ENCODE results near the gene YJU2.
"Not testable (repeated sequence)": the region's sequence is repeated elsewhere in the genome, so short reads cannot be mapped to it uniquely, and the experiment has no call there.

YJU2 gene

DNA sequence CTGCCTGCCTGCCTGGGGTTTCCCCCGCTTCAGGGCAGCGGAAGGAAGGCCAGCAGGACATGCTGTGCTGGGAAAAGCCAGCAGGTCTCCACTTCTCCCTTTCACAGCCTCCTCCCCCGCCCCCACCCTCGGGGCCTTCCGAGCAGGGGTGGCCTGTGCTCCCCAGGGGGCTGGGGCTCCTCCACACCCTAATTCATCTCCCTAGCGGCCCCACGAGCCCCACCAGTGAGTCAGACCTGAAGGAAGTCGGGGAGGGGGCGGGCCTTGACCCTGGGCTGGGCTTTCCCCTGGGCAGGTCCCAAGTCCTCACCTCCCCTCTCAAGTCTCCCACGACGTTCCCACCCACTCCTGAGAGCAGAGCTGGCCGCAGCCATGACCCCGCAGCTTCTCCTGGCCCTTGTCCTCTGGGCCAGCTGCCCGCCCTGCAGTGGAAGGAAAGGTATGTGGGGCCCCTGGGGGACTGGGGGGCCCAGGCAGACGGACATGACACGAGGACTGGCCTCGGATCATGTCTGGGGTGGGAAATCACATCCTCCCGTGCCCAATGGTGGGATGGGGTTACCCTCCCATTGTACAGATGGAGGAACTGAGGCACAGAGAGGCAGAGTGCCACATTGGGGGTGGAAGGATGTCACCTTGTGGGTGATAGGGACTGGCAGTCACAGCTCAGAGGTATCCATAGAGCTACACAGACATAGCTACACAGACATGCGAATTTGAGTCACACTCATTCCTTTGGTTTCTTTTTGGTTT is 17.5 kb upstream of the YJU2 start, which contains the start of gene EBI3:
Gene EBI3, plus strand, starts transcription at position 345 of the 753 bp plus-strand sequence. Its CDS starts 28 bp downstream, at position 373.
- no peak for DNase-seq

DNA sequence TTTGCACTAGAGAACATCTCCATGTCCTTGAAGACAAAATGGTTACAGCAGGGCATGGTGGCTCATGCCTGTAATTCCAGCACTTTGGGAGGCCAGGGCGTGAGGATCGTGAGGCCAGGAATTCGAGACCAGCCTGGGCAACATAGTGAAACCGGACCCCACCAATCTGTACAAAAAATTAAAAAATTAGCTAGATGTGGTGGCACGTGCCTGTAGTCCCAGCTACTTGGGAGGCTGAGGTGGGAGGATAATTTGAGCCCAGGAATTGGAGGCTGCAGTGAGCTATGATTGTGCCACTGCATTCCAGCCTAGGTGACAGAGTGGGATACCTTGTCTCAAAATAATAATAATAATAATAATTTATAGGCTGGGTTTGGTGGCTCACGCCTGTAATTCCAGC is 16.6 kb upstream of the YJU2 start:
- not testable (repeated sequence) for DNase-seq

GRCh38 chr19:4231521-4231920 is 15.4 kb upstream of the YJU2 start:
- DNase-seq, result not testable (repeated sequence)

DNA sequence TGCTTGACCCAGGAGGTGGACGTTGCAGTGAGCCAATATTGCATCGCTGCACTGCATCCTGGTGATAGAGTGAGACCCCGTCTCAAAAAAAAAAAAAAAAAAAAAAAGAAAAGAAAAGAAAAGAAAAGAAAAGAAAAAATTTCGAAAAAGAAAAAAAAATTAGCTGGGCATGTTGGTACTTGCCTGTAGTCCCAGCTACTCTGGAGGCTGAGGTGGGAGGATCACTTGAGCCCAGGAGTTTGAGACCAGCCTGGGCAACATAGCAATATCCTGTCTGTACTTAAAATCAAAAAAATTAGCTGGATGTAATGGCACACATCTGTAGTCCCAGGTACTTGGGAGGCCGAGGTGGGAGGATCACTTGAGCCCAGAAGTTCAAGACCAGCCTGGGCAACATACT is 14.7 kb upstream of the YJU2 start:
- DNase-seq, result not testable (repeated sequence)

GRCh38 chr19:4232614-4233281 is 14.1 kb upstream of the YJU2 start:
- DNase-seq, result no peak

- no peak for DNase-seq
These were observed 13.5 kb upstream of the YJU2 start for GRCh38 chr19:4233282-4233853.

DNA sequence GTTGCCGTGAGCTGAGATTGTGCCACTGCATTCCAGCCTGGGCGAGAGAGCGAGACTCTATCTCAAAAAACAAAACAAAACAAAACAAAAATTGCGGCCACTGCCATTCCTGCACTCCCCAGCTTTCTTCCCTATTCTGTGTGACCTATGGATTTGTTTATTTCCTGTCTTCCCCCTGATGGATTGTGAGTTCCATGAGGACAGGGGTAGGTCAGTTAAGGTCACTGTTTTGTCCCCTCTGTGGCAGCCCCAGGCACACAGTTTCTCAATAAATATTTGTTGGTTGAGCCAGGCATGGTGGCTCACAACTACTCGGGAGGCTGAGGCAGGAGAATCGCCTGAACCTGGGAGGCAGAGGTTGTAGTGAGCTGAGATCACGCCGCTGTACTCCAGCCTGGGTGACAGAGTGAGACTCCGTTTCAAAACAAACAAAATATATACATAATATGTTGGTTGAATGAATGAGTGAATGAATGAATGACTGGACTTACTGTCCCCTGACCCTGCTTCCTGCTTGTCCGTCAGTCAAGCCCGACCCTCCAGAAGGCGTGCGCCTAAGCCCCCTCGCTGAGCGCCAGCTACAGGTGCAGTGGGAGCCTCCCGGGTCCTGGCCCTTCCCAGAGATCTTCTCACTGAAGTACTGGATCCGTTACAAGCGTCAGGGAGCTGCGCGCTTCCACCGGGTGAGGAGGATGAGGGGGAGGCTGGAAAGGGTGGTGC is 12.6 kb upstream of the YJU2 start:
- no peak for DNase-seq

DNA sequence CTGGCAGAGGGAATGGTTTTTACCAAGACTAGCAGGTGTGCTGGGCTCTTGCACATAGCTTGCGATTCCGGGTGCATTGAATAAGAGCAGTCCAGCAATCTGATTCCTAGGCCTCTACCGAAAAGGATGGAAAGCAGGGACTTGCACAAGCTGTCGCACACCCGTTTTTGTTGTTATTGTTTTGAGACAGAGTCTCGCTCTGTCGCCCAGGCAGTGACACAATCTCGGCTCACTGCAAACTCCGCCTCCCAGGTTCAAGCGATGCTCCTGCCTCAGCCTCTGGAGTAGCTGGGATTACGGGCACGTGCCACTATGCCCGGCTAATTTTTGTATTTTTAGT is 12.0 kb upstream of the YJU2 start:
- no peak for DNase-seq

DNA sequence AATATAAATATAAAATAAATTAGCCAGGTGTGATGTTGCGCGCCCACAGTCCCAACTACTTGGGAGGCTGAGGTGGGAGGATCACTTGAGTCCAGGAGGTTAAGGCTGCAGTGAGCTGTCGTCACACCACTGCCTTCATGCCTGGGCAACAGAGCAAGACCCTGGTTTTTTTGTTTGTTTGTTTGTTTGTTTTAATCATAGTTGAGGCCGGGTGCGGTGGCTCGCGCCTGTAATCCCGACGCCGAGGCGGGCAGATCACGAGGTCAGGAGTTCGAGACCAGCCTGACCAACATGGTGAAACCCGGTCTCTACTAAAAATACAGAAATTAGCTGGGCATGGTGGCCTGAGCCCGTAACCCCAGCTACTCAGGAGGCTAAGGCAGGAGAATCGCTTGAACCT is 9.4 kb upstream of the YJU2 start:
- DNase-seq, result not testable (repeated sequence)

DNA sequence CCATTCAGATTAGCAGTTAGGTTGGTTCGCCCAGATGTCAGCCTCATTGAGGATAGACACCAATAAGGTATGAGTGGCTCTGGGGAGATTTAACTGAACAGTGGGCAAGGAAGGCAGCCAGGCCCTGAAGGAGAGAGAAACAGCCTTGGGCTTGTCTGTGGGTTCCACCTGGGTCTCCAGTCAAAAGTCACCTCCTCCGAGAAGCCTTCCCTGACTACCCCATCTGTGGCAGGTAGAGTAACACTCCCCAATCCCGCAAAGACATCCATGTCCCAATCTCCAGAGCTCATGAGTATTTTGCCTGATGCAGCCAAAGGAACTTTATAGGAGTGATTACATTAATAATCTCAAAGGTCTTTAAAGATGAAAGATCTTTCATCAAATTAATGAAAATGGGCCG is 8.0 kb upstream of the YJU2 start:
- no peak for DNase-seq

GRCh38 chr19:4241824-4242430 is 5.0 kb upstream of the YJU2 start:
- no peak for DNase-seq

GRCh38 chr19:4245938-4246337 is 942 bp upstream of the YJU2 start:
- DNase-seq, result not testable (repeated sequence)

- no peak for DNase-seq
These were observed 9.7 kb downstream of the YJU2 start for GRCh38 chr19:4256563-4256962.

- DNase-seq, result no peak
These were observed 10.1 kb downstream of the YJU2 start for GRCh38 chr19:4257025-4257424.

DNA sequence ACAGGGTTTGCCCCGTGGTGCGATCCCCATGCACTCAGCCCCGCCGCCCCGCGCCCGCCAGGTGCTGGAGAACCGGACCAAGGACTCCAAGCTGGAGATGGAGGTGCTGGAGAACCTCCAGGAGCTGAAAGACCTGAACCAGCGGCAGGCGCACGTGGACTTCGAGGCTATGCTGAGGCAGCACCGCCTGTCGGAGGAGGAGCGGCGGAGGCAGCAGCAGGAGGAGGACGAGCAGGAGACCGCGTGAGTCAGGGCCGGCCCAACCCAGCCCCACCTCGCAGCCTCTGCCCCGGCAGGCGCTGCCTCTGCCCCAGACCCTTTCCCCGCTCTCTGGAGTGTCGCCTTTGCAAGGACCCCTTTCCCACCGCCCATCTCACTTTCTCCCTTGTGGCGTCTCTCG is 11.3 kb downstream of the YJU2 start:
- DNase-seq, result no peak

DNA sequence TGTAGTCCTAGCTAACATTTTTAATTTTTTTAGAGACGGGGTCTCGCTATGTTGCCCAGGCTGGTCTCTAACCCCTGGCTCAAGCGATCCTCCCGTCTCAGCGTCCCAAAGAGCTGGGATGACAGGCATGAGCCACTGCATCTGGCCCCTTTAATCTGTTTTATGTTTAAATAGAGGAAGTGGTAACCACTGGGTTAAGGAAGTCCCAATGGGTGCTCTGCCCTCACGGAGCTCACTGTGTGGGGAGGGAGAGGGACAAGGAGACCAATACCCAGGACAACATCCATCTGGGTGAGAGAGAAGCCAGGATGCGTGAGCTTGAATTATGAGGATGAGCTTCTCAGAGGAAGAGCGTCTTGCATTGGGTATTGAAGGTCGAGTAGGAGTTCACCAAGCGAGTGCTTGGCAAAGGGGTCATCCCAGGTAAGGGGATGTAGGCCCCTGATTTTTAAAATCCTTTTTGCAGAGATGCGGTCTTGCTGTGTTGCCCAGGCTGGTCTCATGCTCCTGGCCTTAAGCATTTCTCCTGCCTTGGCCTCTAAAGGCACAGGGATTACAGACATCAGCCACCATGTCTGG is 13.8 kb downstream of the YJU2 start:
- DNase-seq, result no peak

GRCh38 chr19:4264812-4265211 is 17.9 kb downstream of the YJU2 start:
- no peak for DNase-seq

- no peak for DNase-seq
These were observed 19.5 kb downstream of the YJU2 start for GRCh38 chr19:4266253-4267000.

DNA sequence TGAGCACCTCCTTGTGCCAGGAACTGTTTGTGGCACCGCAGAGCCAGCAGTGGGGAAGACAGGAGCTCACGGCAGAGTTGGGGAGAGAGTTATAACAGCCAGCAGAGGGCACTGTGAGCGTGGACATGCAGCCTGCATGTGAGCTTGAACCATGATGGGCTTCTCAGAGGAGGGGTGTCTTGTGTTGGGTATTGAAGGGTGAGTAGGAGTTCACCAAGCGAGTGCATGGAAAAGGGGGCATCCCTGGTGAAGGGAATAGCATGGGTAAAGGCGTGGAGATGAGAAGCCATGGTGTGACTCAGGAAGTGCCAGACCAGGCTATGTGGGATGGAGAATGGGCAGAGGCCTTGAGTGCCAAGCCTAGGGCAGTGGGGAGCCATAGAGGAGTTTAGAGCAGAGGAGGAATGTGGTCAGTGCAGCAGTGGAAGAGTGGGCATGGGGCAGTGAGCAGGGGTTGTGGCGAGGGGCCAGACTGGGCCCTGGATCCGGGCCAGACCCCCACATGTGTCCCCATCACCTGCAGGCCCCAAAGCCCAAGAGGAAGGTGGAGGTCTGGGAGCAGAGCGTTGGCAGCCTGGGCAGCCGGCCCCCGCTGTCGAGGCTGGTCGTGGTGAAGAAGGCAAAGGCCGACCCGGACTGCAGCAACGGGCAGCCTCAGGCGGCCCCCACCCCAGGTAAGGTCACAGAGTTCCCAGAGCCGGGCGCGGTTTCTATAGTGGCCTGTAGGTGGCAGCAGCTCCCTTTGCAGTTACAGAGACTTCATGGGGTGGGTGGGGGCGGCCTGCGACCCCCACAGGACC is 20.4 kb downstream of the YJU2 start:
- DNase-seq, result no peak

DNA sequence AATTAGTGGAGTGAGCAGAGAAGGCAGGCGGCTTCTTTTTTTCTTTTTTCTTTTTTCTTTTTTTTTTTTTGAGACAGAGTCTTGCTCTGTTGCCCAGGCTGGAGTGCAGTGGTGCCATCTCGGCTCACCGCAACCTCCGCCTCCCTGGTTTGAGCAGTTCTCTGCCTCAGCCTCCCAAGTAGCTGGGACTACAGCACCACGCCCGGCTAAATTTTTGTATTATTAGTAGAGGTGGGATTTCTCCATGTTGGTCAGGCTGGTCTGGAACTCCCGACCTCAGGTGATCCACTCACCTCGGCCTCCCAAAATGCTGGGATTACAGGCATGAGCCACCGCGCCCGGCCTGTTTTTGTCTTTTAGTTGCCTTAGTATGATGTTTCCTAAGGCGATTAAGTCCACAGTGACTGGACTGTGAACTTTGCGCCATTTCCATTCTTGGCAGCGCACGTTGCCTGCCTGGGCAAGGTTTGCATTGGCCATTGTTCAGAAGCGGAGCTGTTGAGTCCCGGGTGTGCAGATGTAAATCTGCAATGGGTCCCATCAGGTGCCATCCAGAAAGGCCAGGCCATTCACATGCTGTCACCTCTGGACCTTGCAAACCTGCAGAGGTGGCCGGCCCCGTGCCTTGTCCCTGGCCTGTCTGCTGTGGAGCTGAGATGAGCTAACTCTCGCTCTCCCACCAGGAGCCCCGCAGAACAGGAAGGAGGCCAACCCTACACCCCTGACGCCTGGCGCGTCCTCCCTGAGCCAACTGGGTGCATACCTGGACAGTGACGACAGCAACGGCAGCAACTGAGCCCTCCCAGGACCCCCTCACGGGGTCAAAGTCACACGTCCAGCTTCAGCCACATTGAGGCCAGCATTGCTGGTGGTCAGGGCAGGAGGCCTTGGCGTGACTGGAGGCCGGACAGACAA is 21.3 kb downstream of the YJU2 start:
- DNase-seq, result no peak
